A673 (cell line): Measurements from ENCODE around the gene RAVER2.

Source experiments
- EZH2 ChIP-seq: fragments of 200-600 bp; sonication (generic); IDR thresholded peaks from 2 replicates; pipeline ENCODE4 v1.6.1; 2017; ENCODE audit warnings: borderline replicate concordance, low read depth, mild to moderate bottlenecking, mixed read lengths, antibody characterized with exemption, low read length; ENCODE audit not compliant: poor library complexity, severe bottlenecking
- TF ChIP-seq, protein P1 (sequence below): fragments of 300-800, 200-600 bp; sonication (generic); conservative IDR thresholded peaks from 2 replicates; pipeline ENCODE4 v1.5.1; 2017; ENCODE audit warnings: low read depth, mild to moderate bottlenecking, antibody characterized with exemption, low read length, moderate library complexity, mixed read lengths

GRCh38 chr1:64705591-64705990 lies 39.3 kb upstream of the RAVER2 start:
- TF ChIP-seq, protein P1, sequence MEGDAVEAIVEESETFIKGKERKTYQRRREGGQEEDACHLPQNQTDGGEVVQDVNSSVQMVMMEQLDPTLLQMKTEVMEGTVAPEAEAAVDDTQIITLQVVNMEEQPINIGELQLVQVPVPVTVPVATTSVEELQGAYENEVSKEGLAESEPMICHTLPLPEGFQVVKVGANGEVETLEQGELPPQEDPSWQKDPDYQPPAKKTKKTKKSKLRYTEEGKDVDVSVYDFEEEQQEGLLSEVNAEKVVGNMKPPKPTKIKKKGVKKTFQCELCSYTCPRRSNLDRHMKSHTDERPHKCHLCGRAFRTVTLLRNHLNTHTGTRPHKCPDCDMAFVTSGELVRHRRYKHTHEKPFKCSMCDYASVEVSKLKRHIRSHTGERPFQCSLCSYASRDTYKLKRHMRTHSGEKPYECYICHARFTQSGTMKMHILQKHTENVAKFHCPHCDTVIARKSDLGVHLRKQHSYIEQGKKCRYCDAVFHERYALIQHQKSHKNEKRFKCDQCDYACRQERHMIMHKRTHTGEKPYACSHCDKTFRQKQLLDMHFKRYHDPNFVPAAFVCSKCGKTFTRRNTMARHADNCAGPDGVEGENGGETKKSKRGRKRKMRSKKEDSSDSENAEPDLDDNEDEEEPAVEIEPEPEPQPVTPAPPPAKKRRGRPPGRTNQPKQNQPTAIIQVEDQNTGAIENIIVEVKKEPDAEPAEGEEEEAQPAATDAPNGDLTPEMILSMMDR: no peak
- TF ChIP-seq EZH2: no peak
